Keratinocyte (primary cell): Measurements from ENCODE around the gene ATP5MC3. TPM values are rescaled to one million over a fixed set of nuclear protein-coding genes. Genes with fewer than 3 reads are reported as not detected.

Source experiments
- DNase-seq: peaks from one replicate; pipeline ENCODE4 v3.0.0-alpha.2; 2011; ENCODE audit warnings: low read depth, missing footprints, low spot score
- FAIRE-seq: peaks from 2 replicates; lab custom pipeline; 2011; peaks lifted over from hg19 to GRCh38; lab: Jason Lieb, UNC
- H2AFZ ChIP-seq: 2 replicates; pipeline ENCODE4 v1.6.0; 2012; ENCODE audit warnings: low read length, control low read depth, inconsistent platforms; ENCODE audit not compliant: control insufficient read depth
- H3K27ac ChIP-seq: 2 replicates; pipeline ENCODE4 v1.5.1; 2011; ENCODE audit warnings: low read length; ENCODE audit not compliant: control insufficient read depth, insufficient read depth
- H3K27me3 ChIP-seq: 3 replicates; pipeline ENCODE4 v1.6.0; 2011; ENCODE audit warnings: low read length; ENCODE audit not compliant: control insufficient read depth, insufficient read depth; ENCODE audit errors: extremely low read depth
- H3K36me3 ChIP-seq, 2 experiments: 2 replicates in 1 of 2; 3 replicates in 1 of 2; pipeline ENCODE4 v1.5.1; 2011; ENCODE audit warnings: low read length in 2 of 2, mild to moderate bottlenecking in 1 of 2; ENCODE audit not compliant: control insufficient read depth in 2 of 2, insufficient read depth in 2 of 2; ENCODE audit errors: extremely low read depth in 1 of 2
- H3K4me1 ChIP-seq: 3 replicates; pipeline ENCODE4 v1.5.1; 2011; ENCODE audit warnings: low read length; ENCODE audit not compliant: control insufficient read depth, insufficient read depth; ENCODE audit errors: extremely low read depth
- H3K4me2 ChIP-seq: 3 replicates; pipeline ENCODE4 v1.6.0; 2011; ENCODE audit warnings: low read depth, low read length; ENCODE audit not compliant: control insufficient read depth, insufficient read depth; ENCODE audit errors: extremely low read depth
- H3K4me3 ChIP-seq, 3 experiments: fragments of 200-600 bp in 1 of 3; sonication (generic) in 1 of 3; 2 replicates in 2 of 3; 3 replicates in 1 of 3; pipeline ENCODE4 v1.5.1; 2011 to 2016; ENCODE audit warnings: low read length in 3 of 3, mild to moderate bottlenecking in 3 of 3, control low read depth in 2 of 3, inconsistent platforms in 1 of 3, low read depth in 1 of 3, mixed read lengths in 1 of 3, mixed run types in 1 of 3, moderate library complexity in 1 of 3; ENCODE audit not compliant: control insufficient read depth in 2 of 3, insufficient read depth in 2 of 3; ENCODE audit errors: extremely low read depth in 1 of 3
- H3K79me2 ChIP-seq: 2 replicates; pipeline ENCODE4 v1.6.0; 2012; ENCODE audit warnings: low read length; ENCODE audit not compliant: control insufficient read depth, insufficient read depth
- H3K9ac ChIP-seq: 3 replicates; pipeline ENCODE4 v1.6.0; 2011; ENCODE audit warnings: low read length; ENCODE audit not compliant: control insufficient read depth, insufficient read depth; ENCODE audit errors: extremely low read depth
- H3K9me1 ChIP-seq: 3 replicates; pipeline ENCODE4 v1.6.0; 2011; ENCODE audit warnings: low read length; ENCODE audit not compliant: control insufficient read depth, insufficient read depth; ENCODE audit errors: extremely low read depth
- H3K9me3 ChIP-seq: 2 replicates; pipeline ENCODE4 v1.5.1; 2012; ENCODE audit warnings: low read depth, low read length; ENCODE audit not compliant: control insufficient read depth
- H4K20me1 ChIP-seq: 3 replicates; pipeline ENCODE4 v1.6.0; 2011; ENCODE audit warnings: low read length; ENCODE audit not compliant: control insufficient read depth, insufficient read depth; ENCODE audit errors: extremely low read depth
- EZH2 ChIP-seq: IDR thresholded peaks from one replicate; pipeline ENCODE4 v1.6.1; 2012; ENCODE audit warnings: inconsistent platforms, mild to moderate bottlenecking, low read length, moderate library complexity
- dilution Hi-C: fragments of 300-500 bp; cut with MboI; formaldehyde crosslinking; loops from one replicate; pipeline ENCODE4 v1.7.0; 2020; ENCODE audit warnings: low sequenced_read_pairs; ENCODE audit not compliant: extremely low pct_ligation_motif_present
- polyA plus RNA-seq, 5 experiments: library from polyadenylated mRNA; depleted of rRNA in 3 of 5; stranded (reverse) in 3 of 5; stranded (forward) in 1 of 5; unstranded in 1 of 5; fragments of >200 nt; gene quantifications; 1 replicate in 1 of 5; 2 replicates in 3 of 5; 3 replicates in 1 of 5; pipeline versions ENCODE4 v1.2.1 to v1.2.3, GENCODE V29; 2011 to 2012; ENCODE audit warnings: missing spikeins in 2 of 5, low read depth in 1 of 5, low replicate concordance in 1 of 5
- TF ChIP-seq, protein P1 (sequence below), 3 experiments: IDR thresholded peaks in 1 of 3; conservative IDR thresholded peaks in 1 of 3; optimal IDR thresholded peaks in 1 of 3; 2 replicates in 2 of 3; 3 replicates in 1 of 3; pipeline versions ENCODE3 to v1.5.1; 2011; ENCODE audit warnings: low read length in 3 of 3, mild to moderate bottlenecking in 3 of 3, moderate library complexity in 2 of 3, control low read depth in 1 of 3, inconsistent platforms in 1 of 3; ENCODE audit not compliant: insufficient read depth in 2 of 3; ENCODE audit errors: extremely low read depth in 1 of 3

ATP5MC3 gene
- polyA plus RNA-seq, 1 donor (not counting 4 experiments of a cell fraction or from before 2014, with no cell fraction given), result 933 TPM

GRCh38 chr2:175176624-175177023, 4.9 kb downstream of the ATP5MC3 start:
- H3K9ac ChIP-seq, result no peak overlapping the region
- peaks cover 12 to 20% of the 10 kb centered on the region in 2 experiments for H3K36me3 ChIP-seq
- H4K20me1 ChIP-seq, result peaks cover 3% of the 10 kb centered on the region
- H3K9me1 ChIP-seq, result no peaks in the 10 kb centered on the region
- H3K9me3 ChIP-seq, result no peaks in the 10 kb centered on the region
- H2AFZ ChIP-seq, result no peak overlapping the region
- no peak overlapping the region for H3K4me2 ChIP-seq
- dilution Hi-C loops, result no loop called here
- no peak for DNase-seq
- peaks cover 7% of the 10 kb centered on the region for H3K4me1 ChIP-seq
- TF ChIP-seq, protein P1, sequence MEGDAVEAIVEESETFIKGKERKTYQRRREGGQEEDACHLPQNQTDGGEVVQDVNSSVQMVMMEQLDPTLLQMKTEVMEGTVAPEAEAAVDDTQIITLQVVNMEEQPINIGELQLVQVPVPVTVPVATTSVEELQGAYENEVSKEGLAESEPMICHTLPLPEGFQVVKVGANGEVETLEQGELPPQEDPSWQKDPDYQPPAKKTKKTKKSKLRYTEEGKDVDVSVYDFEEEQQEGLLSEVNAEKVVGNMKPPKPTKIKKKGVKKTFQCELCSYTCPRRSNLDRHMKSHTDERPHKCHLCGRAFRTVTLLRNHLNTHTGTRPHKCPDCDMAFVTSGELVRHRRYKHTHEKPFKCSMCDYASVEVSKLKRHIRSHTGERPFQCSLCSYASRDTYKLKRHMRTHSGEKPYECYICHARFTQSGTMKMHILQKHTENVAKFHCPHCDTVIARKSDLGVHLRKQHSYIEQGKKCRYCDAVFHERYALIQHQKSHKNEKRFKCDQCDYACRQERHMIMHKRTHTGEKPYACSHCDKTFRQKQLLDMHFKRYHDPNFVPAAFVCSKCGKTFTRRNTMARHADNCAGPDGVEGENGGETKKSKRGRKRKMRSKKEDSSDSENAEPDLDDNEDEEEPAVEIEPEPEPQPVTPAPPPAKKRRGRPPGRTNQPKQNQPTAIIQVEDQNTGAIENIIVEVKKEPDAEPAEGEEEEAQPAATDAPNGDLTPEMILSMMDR (optimal IDR thresholded peaks at IDR 0.05 in 1 of 3, IDR thresholded peaks at IDR 0.05 in 1 of 3, conservative IDR thresholded peaks at IDR 0.05 in 1 of 3; ENCODE audit: extremely low read depth in 1 of 3, insufficient read depth in 2 of 3, low read length in 3 of 3), result no peak
- TF ChIP-seq EZH2, result no peak
- no peak overlapping the region for H3K27ac ChIP-seq
- peaks cover 42% of the 10 kb centered on the region for H3K79me2 ChIP-seq
- FAIRE-seq, result no peak
- no peak overlapping the region for H3K4me3 ChIP-seq
- no peaks in the 10 kb centered on the region for H3K27me3 ChIP-seq

DNA sequence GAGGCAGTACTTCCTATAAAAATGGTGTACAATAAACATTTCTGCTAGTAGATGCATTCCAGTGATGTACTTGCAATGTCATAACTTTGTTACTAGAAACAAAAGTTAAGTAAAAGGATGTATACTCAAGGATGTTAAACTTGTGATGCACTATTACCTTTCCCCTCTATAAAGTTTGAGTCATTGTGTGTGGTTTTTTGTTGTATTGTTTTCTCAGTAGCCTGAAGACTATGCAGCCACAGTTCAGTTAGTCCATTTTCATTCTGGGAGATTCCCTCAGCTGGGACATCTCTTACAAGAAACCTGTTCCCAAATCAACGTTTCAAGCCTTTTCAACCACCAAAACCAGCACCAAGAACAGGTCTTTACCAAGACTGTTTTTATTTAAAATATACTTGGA, 5.6 kb downstream of the ATP5MC3 start:
- no peaks in the 10 kb centered on the region for H3K9me1 ChIP-seq
- FAIRE-seq, result no peak
- dilution Hi-C loops, result no loop called here
- no peak overlapping the region for H2AFZ ChIP-seq
- no peak overlapping the region for H3K4me2 ChIP-seq
- H3K79me2 ChIP-seq, result peaks cover 36% of the 10 kb centered on the region
- no peak overlapping the region for H3K27ac ChIP-seq
- no peak overlapping the region for H3K4me3 ChIP-seq
- no peaks in the 10 kb centered on the region for H3K9me3 ChIP-seq
- peaks cover 7% of the 10 kb centered on the region for H3K4me1 ChIP-seq
- H3K9ac ChIP-seq, result no peak overlapping the region
- H3K36me3 ChIP-seq, result peaks cover 12 to 20% of the 10 kb centered on the region in 2 experiments
- peaks cover 3% of the 10 kb centered on the region for H4K20me1 ChIP-seq
- DNase-seq, result no peak
- TF ChIP-seq EZH2, result no peak
- TF ChIP-seq, protein P1 (optimal IDR thresholded peaks at IDR 0.05 in 1 of 3, IDR thresholded peaks at IDR 0.05 in 1 of 3, conservative IDR thresholded peaks at IDR 0.05 in 1 of 3; ENCODE audit: extremely low read depth in 1 of 3, insufficient read depth in 2 of 3, low read length in 3 of 3), result no peak
- no peaks in the 10 kb centered on the region for H3K27me3 ChIP-seq
